Parietal lobe (tissue), 1 donor: ENCODE data around the gene MCMBP. TPM values are rescaled to one million over a fixed set of nuclear protein-coding genes. Genes with fewer than 3 reads are reported as not detected.

Experiments used
- total RNA-seq: library from RNA; depleted of rRNA; stranded (reverse); fragments of >200 nt; gene quantifications from one replicate; pipeline ENCODE4 v1.2.3, GENCODE V29; 2014

The MCMBP gene
- 59.5 TPM for total RNA-seq

GRCh38 chr10:119872610-119872859 is at the start of gene MCMBP:
Gene MCMBP (minus strand): TSS chr10:119872843. CDS start chr10:119872584, 259 bp downstream.

GRCh38 chr10:119892188-119893065 is 19.8 kb upstream of the MCMBP start, which contains the start of gene SEC23IP:
Gene SEC23IP (plus strand): TSS chr10:119892730. CDS start chr10:119892783, 53 bp downstream.

Other genes with a start within 250 kb of the MCMBP start
- gene BAG3, start 221.5 kb downstream of the MCMBP start, total RNA-seq = 0.63 TPM
- gene INPP5F, start 146.8 kb downstream of the MCMBP start, total RNA-seq = 198 TPM
- 26.3 TPM for gene SEC23IP, start 19.9 kb upstream of the MCMBP start, total RNA-seq